ENCODE results near the gene CORIN. TPM values are rescaled to one million over a fixed set of nuclear protein-coding genes. Genes with fewer than 3 reads are reported as not detected.

The CORIN gene
- total and polyA plus RNA-seq, 8 donors, result 0.05 to 1.1 (median 0.23) TPM; not detected in 1

DNA sequence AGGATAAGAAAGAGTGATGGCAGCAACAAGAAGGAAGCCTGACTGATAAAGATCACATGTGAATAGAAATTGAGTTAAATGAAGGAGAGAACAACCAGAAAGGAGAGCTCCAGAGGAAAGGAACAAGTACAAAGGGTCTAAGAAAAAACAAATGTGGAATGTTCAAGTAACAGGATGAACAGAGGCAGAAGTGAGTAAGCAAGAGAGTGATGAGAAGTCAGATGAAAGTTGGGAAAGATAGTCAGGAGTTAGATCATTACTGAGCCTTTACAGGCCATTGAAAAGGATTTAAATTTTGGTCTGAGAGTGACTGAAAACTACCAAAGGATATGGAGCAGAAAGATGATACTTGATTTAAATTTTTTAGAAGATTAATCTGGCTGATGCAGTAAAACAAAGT, 38.4 kb upstream of the CORIN start:
- Histone ChIP-seq H3K36me3 (peaks cover 0 to 49% (median 18%) of the 10 kb centered on the region in 3 donors), H3K4me3 (no peak overlapping the region), H3K9me3 (no peaks in the 10 kb centered on the region), H3K27ac (no peak overlapping the region), H3K27me3 (no peaks in the 10 kb centered on the region), H3K4me1 (no peaks in the 10 kb centered on the region)
- DNase-seq (no peak), FAIRE-seq (no peak), ATAC-seq (no peak)
- TF ChIP-seq, protein P1, sequence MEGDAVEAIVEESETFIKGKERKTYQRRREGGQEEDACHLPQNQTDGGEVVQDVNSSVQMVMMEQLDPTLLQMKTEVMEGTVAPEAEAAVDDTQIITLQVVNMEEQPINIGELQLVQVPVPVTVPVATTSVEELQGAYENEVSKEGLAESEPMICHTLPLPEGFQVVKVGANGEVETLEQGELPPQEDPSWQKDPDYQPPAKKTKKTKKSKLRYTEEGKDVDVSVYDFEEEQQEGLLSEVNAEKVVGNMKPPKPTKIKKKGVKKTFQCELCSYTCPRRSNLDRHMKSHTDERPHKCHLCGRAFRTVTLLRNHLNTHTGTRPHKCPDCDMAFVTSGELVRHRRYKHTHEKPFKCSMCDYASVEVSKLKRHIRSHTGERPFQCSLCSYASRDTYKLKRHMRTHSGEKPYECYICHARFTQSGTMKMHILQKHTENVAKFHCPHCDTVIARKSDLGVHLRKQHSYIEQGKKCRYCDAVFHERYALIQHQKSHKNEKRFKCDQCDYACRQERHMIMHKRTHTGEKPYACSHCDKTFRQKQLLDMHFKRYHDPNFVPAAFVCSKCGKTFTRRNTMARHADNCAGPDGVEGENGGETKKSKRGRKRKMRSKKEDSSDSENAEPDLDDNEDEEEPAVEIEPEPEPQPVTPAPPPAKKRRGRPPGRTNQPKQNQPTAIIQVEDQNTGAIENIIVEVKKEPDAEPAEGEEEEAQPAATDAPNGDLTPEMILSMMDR (IDR thresholded peaks at IDR 0.05), result no peak
- intact Hi-C loops (cut with DNase I), result no loop called here

DNA sequence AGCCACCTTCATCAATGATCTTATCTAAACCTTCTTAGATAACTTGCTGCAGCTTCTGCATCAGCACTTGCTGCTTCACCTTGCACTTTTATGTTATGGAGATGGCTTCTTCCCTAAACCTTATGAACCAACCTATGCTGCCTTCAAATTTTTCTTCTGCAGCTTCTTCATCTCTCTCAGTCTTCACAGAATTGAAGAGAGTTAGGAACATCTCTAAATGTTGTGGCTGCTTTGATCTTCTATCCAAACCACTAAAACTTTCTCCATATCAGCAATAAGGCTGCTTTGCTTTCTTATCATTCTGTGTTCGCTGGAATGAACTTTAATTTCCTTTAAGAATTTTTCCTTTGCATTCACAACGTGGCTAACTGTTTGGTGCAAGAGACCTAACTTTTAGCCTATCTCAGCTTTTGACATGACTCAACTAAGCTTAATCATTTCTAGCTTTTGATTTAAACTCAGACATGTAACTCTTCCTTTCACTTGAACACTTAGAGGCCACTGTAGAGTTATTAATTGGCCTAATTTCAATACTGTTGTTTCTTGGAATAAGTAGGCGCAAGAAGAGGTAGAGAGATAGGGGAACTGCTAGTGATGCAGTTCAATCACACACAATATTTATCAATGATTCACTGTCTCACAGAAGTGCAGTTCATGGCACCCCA, 36.1 kb upstream of the CORIN start:
- WGBS, 2 donors, result 89 to 96% methylated on average over 3 of the region's 3 CpGs
- Histone ChIP-seq H3K4me1 (no peaks in the 10 kb centered on the region), H3K27ac (no peak overlapping the region), H3K4me3 (no peak overlapping the region), H3K27me3 (no peaks in the 10 kb centered on the region), H3K9me3 (no peaks in the 10 kb centered on the region), H3K36me3 (peaks cover 0 to 49% (median 18%) of the 10 kb centered on the region in 3 donors)
- TF ChIP-seq, protein P1 (IDR thresholded peaks at IDR 0.05), result no peak
- no peak for FAIRE-seq
- ATAC-seq, result no peak
- intact Hi-C loops (cut with DNase I), result no loop called here
- no peak for DNase-seq

DNA sequence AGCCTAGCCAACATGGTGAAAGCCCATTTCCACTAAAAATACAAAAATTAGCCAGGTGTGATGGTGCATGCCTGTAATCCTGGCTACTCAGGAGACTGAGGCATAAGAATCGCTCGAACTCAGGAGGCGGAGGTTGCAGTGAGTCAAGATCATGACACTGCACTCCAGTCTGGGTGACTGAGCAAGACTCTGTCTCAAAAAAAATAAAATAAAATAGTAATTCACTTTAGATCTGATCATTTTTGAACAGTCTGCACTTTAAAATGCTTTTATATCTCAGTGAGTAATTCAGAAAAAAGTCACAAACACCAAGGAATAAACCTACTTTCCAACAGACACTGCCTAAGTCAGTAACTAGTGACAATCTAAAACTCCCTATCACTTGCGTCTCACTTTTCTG, 25.6 kb upstream of the CORIN start:
- no peaks in the 10 kb centered on the region for H3K4me1 ChIP-seq
- ATAC-seq, result no peak
- no peaks in the 10 kb centered on the region for H3K27me3 ChIP-seq
- H3K4me3 ChIP-seq, result no peak overlapping the region
- H3K36me3 ChIP-seq, result peaks cover 0 to 8% (median 0%) of the 10 kb centered on the region in 3 donors
- no peak overlapping the region for H3K27ac ChIP-seq
- TF ChIP-seq, protein P1 (IDR thresholded peaks at IDR 0.05), result no peak
- no peaks in the 10 kb centered on the region for H3K9me3 ChIP-seq
- WGBS, 2 donors, result 74 to 83% methylated on average over 4 of the region's 4 CpGs
- intact Hi-C loops (cut with DNase I), result no loop called here
- DNase-seq, result no peak
- no peak for FAIRE-seq

DNA sequence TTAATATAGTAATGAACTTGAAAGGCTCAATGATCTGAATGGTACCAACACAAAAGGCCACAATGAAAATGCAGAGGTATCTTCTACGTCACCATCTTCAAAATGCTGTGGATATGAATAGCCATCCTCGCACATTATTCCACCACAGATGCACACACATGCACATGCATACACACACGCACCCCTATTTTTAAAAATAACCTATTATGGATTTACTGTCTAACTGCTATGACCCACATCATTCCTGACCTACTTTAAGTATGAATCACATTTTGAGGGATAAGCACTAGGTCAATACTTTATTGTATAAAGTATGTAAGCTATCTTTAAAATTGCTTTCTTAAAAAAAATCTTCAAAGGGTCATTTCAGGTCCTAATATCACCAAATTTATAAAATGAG, 24.4 kb upstream of the CORIN start:
- no peaks in the 10 kb centered on the region for H3K27me3 ChIP-seq
- H3K36me3 ChIP-seq, result peaks cover 0 to 3% (median 0%) of the 10 kb centered on the region in 3 donors
- intact Hi-C loops (cut with DNase I), result no loop called here
- no peaks in the 10 kb centered on the region for H3K4me1 ChIP-seq
- no peak for DNase-seq
- TF ChIP-seq, protein P1 (IDR thresholded peaks at IDR 0.05), result no peak
- WGBS, 2 donors, result 90 to 93% methylated on average over 3 of the region's 3 CpGs
- no peaks in the 10 kb centered on the region for H3K9me3 ChIP-seq
- no peak for ATAC-seq
- no peak for FAIRE-seq
- H3K27ac ChIP-seq, result no peak overlapping the region
- no peak overlapping the region for H3K4me3 ChIP-seq

DNA sequence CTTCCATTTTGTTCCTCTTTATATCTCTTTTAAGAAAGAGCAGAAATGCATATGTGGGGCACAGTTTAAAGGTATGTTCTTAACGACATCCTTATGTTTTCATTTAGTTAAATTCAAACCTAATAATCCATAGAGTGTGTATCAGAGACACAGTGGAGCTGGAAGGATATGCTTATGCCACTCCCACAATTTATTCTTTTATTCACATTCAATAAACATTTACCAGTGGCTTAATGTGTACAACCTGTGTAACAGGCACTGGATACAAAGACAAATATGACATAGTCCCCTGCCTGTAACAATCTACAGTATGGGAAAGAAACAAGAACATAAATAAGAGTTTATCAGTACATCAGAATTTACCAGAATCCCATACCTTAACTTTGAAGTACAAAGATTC, 22.4 kb upstream of the CORIN start:
- ATAC-seq, result no peak
- TF ChIP-seq, protein P1 (IDR thresholded peaks at IDR 0.05), result no peak
- no peak for FAIRE-seq
- H3K4me3 ChIP-seq, result no peak overlapping the region
- 91 to 96% methylated on average over 1 of the region's 1 CpG for WGBS, 2 donors
- H3K9me3 ChIP-seq, result no peaks in the 10 kb centered on the region
- no peak for DNase-seq
- no peaks in the 10 kb centered on the region for H3K27me3 ChIP-seq
- no peaks in the 10 kb centered on the region for H3K4me1 ChIP-seq
- H3K27ac ChIP-seq, result no peak overlapping the region
- H3K36me3 ChIP-seq, result peaks cover 0 to 3% (median 2%) of the 10 kb centered on the region in 3 donors
- intact Hi-C loops (cut with DNase I), result no loop called here
